ENCODE data around the gene NDE1.
A peak's percentile ranks its signal among the peaks of the same experiment; 100 is the strongest.
"Not testable (repeated sequence)": the region's sequence is repeated elsewhere in the genome, so short reads cannot be mapped to it uniquely, and the experiment has no call there.

The NDE1 gene

GRCh38 chr16:15692508-15692907 lies 42.5 kb downstream of the NDE1 start:
- not testable (repeated sequence) for DNase-seq (ENCODE audit: low read depth in 1 of 2, low spot score in 1 of 2)

- DNase-seq (ENCODE audit: low read depth in 1 of 2, low spot score in 1 of 2) = no peak
Measured at GRCh38 chr16:15694499-15694898, 44.5 kb downstream of the NDE1 start.

DNA sequence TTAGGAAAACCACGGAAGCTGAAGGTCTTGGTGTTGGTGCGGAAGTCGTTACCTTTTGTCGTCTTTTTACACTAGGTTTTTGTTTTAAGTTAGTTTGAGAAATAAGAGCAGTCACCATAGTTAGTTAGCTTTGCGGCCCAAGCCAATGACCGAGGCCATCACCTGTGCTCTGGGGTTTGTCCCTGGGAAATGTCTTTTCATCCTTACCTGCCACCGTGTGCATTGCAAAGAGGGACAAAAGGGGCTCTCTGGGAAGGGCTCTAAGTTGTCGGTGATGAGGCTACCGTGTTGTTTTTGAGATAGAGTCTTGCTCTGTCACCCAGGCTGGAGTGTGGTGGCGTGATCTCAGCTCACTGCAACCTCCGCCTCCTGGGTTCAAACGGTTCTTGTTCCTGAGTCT lies 49.8 kb downstream of the NDE1 start:
- no peak for DNase-seq (ENCODE audit: low read depth in 1 of 2, low spot score in 1 of 2)

DNA sequence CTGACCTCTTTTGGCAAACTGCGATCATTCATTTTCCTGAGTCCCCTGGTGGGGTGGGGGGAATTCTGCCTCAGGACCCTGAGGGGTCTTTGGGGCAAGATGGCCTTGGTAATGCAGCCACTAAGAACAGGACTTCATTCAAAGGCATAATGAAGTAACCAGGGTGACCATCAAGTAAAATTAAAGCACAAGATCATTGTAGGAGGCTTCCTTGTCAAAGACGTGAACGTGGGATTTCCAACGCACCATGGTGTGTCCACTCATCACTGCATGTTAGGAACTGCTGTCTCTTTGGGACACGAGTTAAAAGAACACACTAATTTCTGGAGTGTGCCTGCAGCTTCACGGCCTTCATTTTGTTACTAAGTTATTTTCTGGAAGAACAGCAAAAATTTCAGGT lies 51.3 kb downstream of the NDE1 start:
- DNase-seq (ENCODE audit: low read depth in 1 of 2, low spot score in 1 of 2) = no peak

DNA sequence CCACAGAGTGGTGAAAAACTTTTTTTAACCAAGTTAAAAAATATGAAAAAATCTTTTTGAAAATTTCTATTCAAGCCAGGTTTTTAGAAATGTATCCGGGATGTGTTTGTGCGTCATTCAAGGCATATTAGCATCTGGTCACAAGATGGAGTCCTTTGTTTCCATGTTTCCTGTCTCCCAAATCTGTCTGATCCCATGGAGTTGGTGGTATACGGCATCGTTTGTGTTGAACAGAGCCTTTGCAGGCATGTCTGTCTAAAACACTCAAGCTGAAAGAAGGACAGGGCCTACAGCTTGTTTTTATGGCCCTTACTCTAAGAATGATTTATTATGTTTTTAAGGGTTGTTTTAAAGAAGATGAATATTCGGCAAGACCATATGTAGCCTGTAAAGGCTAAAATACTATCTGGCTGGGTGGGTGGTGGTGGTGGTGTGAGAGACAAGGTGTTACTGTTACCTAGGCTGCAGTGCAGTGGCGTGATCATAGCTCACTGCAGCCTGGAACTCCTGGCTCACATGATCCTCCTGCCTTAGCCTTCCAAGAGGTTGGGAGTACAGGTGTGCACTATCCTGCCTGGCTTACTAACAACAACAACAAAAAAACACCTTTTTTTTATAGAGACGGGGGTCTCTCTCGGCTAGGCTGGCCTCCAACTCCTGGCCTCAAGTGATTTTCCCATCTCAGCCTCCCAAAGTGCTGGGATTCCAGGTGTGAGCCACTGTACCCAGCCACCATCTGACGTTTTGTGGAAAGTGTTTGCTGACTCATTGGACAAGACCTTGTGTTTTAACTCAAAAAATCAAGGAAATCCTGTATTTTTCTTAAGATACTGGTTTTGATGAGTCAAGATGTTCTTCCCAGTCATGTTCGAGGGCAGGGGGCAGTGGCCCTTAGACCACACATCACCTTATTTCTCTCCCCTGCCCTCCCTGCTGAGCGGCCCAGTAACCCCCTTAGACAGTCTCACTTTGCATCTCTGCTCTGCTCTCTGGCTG lies 52.2 kb downstream of the NDE1 start:
- no peak for DNase-seq (ENCODE audit: low read depth in 1 of 2, low spot score in 1 of 2)

DNA sequence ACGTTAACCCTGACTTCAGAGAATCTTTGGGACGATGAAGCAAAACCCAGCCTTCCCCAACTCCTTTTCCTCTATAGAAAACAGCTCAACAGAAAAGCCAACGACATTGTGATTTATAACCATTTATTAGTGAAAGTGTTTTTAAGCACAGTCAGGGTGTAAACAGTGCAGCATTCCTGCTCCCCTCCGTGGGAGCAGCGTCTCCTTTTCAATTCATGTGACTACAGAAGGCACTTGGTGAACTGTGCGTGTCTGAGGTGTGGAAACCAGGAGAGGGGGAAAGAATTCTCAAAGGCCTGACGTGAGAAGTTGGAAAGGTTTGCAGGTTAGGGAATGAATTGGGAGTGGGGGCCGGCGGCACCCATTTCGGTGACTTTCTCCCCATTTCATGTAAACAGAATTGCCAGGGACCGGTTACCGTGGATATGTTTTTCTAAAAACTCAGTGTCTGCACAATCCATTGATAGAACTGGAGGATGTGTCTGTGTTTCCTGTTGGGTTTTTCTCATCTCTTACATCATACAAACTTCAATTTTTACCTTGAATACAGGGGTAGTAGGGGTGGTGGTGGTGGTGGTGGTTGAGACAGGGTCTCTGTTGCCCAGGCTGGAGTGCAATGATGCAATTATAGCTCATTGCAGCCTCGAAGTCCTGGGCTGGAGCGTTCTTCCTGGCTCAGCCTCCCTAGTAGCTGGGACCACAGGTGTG lies 53.1 kb downstream of the NDE1 start:
- DNase-seq (ENCODE audit: low read depth in 1 of 2, low spot score in 1 of 2) = no peak

GRCh38 chr16:15704545-15704987 lies 54.5 kb downstream of the NDE1 start:
- peak; percentile 48 to 61 for DNase-seq (ENCODE audit: low read depth in 1 of 2, low spot score in 1 of 2)

DNA sequence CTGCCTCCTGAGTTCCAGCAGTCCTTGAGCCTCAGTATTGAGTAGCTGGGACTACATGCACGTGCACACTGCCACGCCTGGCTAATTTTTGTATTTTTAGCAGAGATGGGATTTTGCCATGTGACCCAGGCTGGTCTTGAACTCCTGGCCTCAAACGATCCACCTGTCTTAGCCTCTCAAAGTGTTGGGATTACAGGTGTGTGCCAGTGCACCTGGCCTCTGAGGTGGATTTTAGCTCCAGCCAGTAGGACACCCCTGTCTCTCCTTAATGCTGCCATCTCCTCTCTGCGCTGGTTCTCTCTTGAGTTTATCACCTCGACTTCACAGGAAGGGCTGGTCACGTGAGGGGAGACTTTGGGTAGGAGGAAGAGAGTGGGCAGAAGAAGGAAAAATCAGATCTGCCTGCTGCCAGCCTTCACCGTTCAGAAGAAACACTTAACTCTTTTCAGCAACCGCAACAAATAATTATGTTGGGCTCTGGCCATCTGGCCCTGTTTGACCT lies 55.1 kb downstream of the NDE1 start:
- DNase-seq (ENCODE audit: low read depth in 1 of 2, low spot score in 1 of 2) = no peak

DNA sequence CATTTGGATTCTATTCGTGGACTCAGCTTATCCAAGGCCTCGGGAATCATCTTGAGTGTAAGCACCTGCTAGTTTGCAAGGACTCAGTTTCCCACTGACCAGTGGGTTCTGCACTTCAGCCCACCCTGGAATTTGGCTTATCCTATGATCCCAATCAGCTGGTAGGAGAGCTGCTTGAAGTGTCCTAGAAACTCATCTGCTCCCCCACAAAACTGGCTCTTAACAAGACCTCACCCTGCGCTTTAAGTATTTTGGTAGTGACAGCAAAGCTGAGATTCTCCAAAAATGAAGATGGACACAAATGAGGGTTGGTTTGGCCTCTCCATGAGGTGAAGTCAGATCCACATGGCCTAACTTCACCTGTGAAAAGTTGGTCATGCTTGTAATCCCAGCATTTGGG lies 57.3 kb downstream of the NDE1 start:
- no peak for DNase-seq (ENCODE audit: low read depth in 1 of 2, low spot score in 1 of 2)

DNA sequence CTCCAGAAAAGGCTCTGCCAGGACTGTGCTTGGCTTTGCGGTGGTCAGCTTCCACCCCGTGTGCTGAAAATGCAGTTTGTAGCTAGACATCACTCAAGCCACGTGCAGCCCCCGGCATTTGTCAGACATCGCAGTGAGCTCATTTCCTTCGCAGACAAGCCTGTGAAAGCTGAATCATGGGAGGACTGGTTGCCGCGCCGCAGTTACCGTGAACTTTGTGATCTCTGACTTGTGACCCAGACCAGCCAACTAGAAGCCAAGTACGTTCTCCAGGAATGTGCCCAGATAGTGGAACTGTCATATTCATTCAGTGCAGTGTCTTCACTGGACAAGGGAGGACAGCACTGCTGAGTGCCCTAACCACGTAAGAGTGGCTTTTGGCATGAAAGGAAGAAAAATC lies 58.1 kb downstream of the NDE1 start:
- DNase-seq (ENCODE audit: low read depth in 1 of 2, low spot score in 1 of 2) = no peak

- DNase-seq (ENCODE audit: low read depth in 1 of 2, low spot score in 1 of 2) = no peak
Measured at GRCh38 chr16:15708997-15709396, 59.0 kb downstream of the NDE1 start.

DNA sequence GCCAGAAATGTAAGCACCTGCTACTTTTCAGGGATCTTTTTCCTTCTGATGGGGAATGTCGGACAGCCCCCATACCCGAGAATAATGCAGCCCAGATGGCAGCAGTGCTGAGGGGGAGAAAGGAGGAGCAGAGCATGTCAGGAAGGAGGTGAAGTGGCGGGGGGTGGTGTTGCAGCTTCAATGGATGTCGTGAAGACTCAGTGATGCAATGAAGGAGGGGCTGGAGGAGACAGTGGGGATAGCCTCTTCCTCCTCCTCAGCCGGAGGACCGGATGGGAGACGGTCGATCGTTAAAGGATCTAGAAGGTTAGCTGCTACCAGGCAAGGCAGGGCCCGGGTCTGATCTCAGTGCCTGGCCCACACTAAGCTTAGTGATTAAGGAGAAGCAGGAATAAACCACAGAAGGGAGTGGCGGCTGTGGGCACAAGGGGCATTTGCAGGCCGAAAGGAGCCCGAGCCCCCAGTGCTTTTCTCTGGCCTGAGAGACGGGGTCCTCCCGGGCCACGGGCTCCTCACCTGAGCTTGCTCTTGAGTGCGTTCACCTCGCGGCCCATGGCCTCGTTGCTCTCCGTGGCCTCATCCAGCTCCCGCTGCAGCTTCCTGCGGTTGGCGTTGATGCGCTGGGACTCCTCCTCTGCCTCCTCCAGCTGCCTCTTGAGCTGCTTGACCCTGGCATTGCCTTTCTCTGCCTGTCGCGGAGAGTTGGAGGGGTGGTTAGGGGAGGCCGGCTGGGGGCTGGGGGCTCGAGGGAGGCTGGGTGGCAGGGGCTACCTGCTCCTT lies 64.5 kb downstream of the NDE1 start:
- DNase-seq (ENCODE audit: low read depth in 1 of 2, low spot score in 1 of 2) = no peak

- DNase-seq (ENCODE audit: low read depth in 1 of 2, low spot score in 1 of 2) = no peak
Measured at GRCh38 chr16:15715221-15715620, 65.2 kb downstream of the NDE1 start.

GRCh38 chr16:15716694-15717447 lies 66.8 kb downstream of the NDE1 start:
- no peak for DNase-seq (ENCODE audit: low read depth in 1 of 2, low spot score in 1 of 2)

- DNase-seq (ENCODE audit: low read depth in 1 of 2, low spot score in 1 of 2) = no peak
Measured at GRCh38 chr16:15721018-15721417, 71.0 kb downstream of the NDE1 start.

DNA sequence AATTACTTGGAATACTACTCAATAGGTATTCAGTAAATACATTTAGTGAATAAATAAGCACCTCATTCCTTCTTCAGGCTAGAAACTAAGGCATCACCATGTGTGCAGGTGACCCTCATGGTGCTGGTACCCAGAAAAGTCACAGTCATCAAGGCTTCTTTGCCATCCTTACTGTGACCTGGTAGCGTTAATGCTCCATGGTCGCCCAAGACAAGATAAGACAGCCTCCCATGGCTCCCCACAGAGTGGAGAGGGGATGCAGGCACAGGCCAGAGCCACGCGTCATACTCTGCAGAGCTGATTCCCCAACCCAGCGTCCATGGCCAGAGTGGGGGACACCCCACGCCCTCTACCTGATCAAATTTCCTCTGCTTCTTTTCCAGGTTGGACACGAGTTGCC lies 73.8 kb downstream of the NDE1 start:
- no peak for DNase-seq (ENCODE audit: low read depth in 1 of 2, low spot score in 1 of 2)

GRCh38 chr16:15725641-15726240 lies 75.7 kb downstream of the NDE1 start:
- no peak for DNase-seq (ENCODE audit: low read depth in 1 of 2, low spot score in 1 of 2)

DNA sequence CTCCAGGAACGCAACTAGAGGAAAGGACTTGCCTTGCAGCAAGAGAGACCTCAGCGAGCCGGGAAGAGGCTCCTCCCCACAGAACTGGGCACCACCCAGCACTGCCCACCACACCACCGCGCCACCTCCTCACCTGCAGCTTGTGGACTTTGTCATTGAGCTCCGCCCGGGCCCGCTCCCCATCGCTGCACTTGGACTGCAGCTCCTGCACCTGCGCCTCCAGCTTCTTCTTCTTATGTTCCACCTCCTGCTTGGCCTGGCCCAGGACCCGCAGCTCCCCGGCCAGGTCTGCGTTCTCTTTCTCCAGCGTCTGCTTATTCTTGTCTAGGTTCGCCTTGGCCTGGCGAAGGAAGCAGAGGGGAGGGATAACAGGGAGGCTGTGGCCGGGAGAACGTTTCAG lies 76.7 kb downstream of the NDE1 start:
- DNase-seq (ENCODE audit: low read depth in 1 of 2, low spot score in 1 of 2) = no peak

DNA sequence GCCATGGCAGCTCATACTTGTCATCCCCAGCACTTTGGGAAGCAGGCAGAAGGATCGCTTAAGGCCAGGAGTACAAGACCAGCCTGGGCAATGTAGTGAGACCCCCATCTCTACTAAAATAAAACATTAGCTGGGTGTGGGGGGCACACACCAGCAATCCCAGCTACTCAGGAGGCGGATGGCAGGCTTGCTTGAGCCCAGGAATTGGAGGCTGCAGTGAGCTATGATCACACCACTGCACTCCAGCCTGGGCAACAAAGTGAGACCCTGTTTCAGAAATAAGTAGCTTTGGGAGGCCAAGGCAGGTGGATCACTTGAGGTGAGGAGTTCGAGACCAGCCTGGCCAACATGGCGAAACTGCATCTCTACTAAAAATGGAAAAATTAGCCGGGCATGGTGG lies 77.7 kb downstream of the NDE1 start:
- DNase-seq (ENCODE audit: low read depth in 1 of 2, low spot score in 1 of 2) = not testable (repeated sequence)

- no peak for DNase-seq (ENCODE audit: low read depth in 1 of 2, low spot score in 1 of 2)
Measured at GRCh38 chr16:15729152-15729551, 79.1 kb downstream of the NDE1 start.

Measured in stimulated activated CD4-positive, alpha-beta T cell treated with anti-CD3 and anti-CD28 coated beads, Interleukin-15, amount 100 ng/mL, for 1 hour (primary cell).